Caco-2 (cell line): ENCODE results near the gene HYAL1. TPM values are rescaled to one million over a fixed set of nuclear protein-coding genes. Genes with fewer than 3 reads are reported as not detected.

Source experiments
- BruUV-seq: library from RNA; stranded (reverse); fragments of 400-500 nt; replicated peaks from 2 replicates; lab custom pipeline; 2021; lab: Mats Ljungman, UMichigan
- CTCF ChIA-PET: fragments of 300-600 bp; sonication (Branson Sonifier 250); formaldehyde crosslinking; loops from one replicate; lab custom pipeline; 2022; ENCODE audit warnings: antibody characterized with exemption; lab: Charles Lee
- POLR2A ChIA-PET: fragments of 300-600 bp; sonication (Branson Sonifier 250); formaldehyde crosslinking; loops from one replicate; lab custom pipeline; 2022; ENCODE audit warnings: antibody characterized with exemption; lab: Charles Lee
- DNase-seq, 2 experiments: peaks; one replicate each; pipeline versions ENCODE4 v3.0.0 to v3.0.0-alpha.2; 2020 to 2022
- H3K27me3 ChIP-seq: replicated peaks from 2 replicates; pipeline ENCODE4 v1.6.0; 2011; ENCODE audit warnings: low read length; ENCODE audit not compliant: control insufficient read depth, insufficient read depth
- H3K36me3 ChIP-seq: 2 replicates; pipeline ENCODE4 v1.5.1; 2011; ENCODE audit warnings: low read length; ENCODE audit not compliant: control insufficient read depth, insufficient read depth
- H3K4me1 ChIP-seq: fragments of 250-450 bp; sonication (Bioruptor Pico); 2 replicates; pipeline ENCODE4 v1.5.1; 2020; ENCODE audit warnings: mild to moderate bottlenecking
- H3K4me3 ChIP-seq: 2 replicates; pipeline ENCODE4 v1.5.1; 2011; ENCODE audit warnings: low read depth, mild to moderate bottlenecking, control low read depth, low read length
- H3K9me3 ChIP-seq: fragments of 250-450 bp; sonication (Bioruptor Pico); 2 replicates; pipeline ENCODE4 v1.5.1; 2020; ENCODE audit warnings: mild to moderate bottlenecking, moderate library complexity
- H3K27ac Mint-ChIP-seq: one replicate; pipeline ENCODE4 v1.8.0; 2022; ENCODE audit warnings: mixed read lengths; ENCODE audit not compliant: unreplicated experiment
- H3K27me3 Mint-ChIP-seq: one replicate; pipeline ENCODE4 v1.8.0; 2022; ENCODE audit warnings: mixed read lengths; ENCODE audit not compliant: insufficient read depth, unreplicated experiment
- H3K36me3 Mint-ChIP-seq: one replicate; pipeline ENCODE4 v1.8.0; 2022; ENCODE audit warnings: mild to moderate bottlenecking, mixed read lengths; ENCODE audit not compliant: insufficient read depth, unreplicated experiment
- H3K4me1 Mint-ChIP-seq: one replicate; pipeline ENCODE4 v1.8.0; 2022; ENCODE audit warnings: low read depth, mixed read lengths; ENCODE audit not compliant: unreplicated experiment
- H3K4me3 Mint-ChIP-seq: one replicate; pipeline ENCODE4 v1.8.0; 2022; ENCODE audit warnings: mild to moderate bottlenecking, moderate library complexity, mixed read lengths; ENCODE audit not compliant: unreplicated experiment
- H3K9me3 Mint-ChIP-seq: one replicate; pipeline ENCODE4 v1.8.0; 2022; ENCODE audit warnings: mixed read lengths; ENCODE audit not compliant: unreplicated experiment
- intact Hi-C: fragments of 100-400 bp; cut with micrococcal nuclease; formaldehyde crosslinking; loops from one replicate; pipeline ENCODE4 v1.10.0; 2022; ENCODE audit not compliant: unreplicated experiment
- total RNA-seq: library from RNA; stranded (reverse); gene quantifications from 2 replicates; pipeline ENCODE4 v1.2.3, GENCODE V29; 2022
- TF ChIP-seq, protein P1 (sequence below), 2 experiments: fragments of 200-600 bp in 1 of 2; IDR thresholded peaks; 1 replicate in 1 of 2; 2 replicates in 1 of 2; pipeline versions ENCODE4 v1.5.1 to v1.8.0; 2011 to 2022; ENCODE audit warnings: antibody characterized with exemption in 1 of 2, control low read depth in 1 of 2, inconsistent platforms in 1 of 2, low read depth in 1 of 2, low read length in 1 of 2, mild to moderate bottlenecking in 1 of 2, moderate library complexity in 1 of 2; ENCODE audit not compliant: insufficient read depth in 1 of 2, severe bottlenecking in 1 of 2, unreplicated experiment in 1 of 2

The HYAL1 gene
- total RNA-seq, 1 experiment from 2014 or later = 2.3 TPM

DNA sequence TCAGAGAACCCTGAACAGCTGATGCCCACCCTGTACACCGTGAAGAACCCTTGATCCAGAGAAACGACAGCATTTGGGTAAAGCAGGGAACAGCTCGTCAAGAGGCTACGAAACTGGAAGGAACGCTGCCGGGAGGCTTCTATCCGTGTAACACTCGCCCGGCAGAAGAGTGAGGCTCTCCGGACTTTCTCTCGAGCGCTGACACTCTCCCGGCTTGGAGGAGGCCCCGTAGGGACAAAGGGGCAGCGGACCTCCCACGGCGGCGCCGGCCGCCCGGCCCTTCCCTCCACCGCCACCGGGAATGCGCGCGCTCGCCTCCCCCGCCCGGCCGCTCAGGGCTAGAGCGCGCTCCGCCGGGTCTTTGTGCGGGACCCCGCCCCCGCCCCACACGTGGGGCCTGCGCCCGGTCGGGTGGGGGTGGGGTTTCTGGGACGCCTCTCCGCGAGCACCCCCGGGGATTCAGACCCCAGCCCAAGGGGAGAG, 17.5 kb upstream of the HYAL1 start:
- Histone ChIP-seq H3K4me1 (peaks cover 34% of the 10 kb centered on the region), H3K9me3 (no peaks in the 10 kb centered on the region)

DNA sequence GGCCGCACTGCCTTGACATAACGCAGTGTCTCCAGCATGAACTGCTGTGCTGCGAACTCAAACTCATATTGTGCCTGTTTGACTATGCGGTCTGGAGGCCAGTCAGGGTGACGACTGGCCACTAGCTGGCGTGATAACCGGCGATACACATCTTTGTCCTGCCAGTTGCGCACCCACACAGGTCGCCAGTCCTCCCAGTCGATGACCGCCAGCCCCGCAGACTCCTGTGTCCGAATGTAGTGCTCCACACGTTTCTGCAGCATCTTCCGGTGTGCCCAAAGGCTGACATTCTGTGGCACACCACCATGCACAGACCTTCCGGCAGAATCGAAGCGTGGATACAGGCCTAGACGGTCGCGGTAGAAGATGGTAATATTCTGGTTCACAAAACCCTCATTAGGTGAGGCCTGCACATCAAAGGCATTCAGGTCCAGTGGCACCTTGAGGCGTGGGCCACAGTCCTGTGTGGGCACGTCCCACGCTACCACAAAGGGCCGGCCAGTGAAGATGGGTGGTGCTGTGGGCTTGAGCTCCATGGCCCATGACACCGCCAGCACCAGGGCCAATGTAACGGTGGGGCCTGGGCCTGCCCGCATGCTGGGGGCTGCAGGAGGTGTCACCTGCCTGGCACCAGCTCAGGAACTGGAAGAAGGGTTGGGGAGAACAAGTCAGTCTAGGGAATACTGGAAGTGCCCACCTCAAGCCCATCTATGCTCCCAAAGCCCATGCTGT, 16.7 kb upstream of the HYAL1 start:
- Mint-ChIP-seq H3K9me3 (no peaks in the 10 kb centered on the region), H3K4me3 (peak overlapping the region; percentile 81), H3K4me1 (peaks cover 15% of the 10 kb centered on the region), H3K27me3 (no peaks in the 10 kb centered on the region), H3K27ac (no peak overlapping the region), H3K36me3 (peaks cover 41% of the 10 kb centered on the region)
- Histone ChIP-seq H3K27me3 (no peaks in the 10 kb centered on the region), H3K4me3 (peak overlapping the region; percentile 58), H3K4me1 (peaks cover 34% of the 10 kb centered on the region), H3K36me3 (peaks cover 4% of the 10 kb centered on the region), H3K9me3 (no peaks in the 10 kb centered on the region)
- CTCF ChIA-PET = interaction anchor here (0.5 to 1.4 kb wide), 2 partner anchors 8 to 17 kb away, joined by 3 read pairs; no protein-coding TSS in a partner anchor
- no TSS peak for BruUV-seq
- no peak for DNase-seq
- TF ChIP-seq, protein P1, sequence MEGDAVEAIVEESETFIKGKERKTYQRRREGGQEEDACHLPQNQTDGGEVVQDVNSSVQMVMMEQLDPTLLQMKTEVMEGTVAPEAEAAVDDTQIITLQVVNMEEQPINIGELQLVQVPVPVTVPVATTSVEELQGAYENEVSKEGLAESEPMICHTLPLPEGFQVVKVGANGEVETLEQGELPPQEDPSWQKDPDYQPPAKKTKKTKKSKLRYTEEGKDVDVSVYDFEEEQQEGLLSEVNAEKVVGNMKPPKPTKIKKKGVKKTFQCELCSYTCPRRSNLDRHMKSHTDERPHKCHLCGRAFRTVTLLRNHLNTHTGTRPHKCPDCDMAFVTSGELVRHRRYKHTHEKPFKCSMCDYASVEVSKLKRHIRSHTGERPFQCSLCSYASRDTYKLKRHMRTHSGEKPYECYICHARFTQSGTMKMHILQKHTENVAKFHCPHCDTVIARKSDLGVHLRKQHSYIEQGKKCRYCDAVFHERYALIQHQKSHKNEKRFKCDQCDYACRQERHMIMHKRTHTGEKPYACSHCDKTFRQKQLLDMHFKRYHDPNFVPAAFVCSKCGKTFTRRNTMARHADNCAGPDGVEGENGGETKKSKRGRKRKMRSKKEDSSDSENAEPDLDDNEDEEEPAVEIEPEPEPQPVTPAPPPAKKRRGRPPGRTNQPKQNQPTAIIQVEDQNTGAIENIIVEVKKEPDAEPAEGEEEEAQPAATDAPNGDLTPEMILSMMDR (IDR thresholded peaks at IDR 0.05; ENCODE audit: insufficient read depth in 1 of 2, low read depth in 1 of 2, low read length in 1 of 2, severe bottlenecking in 1 of 2, unreplicated experiment in 1 of 2) = no peak
- intact Hi-C loops = no loop called here
- POLR2A ChIA-PET = interaction anchor here (1.1 kb wide), 1 partner anchor 20 kb away, joined by 8 read pairs; the partner anchor contains the start of genes HYAL3 and NAA80

More for the DNA sequence above, 17.5 kb upstream of the HYAL1 start:
- peaks cover 4% of the 10 kb centered on the region for H3K36me3 ChIP-seq
- peak; percentile 81 to 89 for DNase-seq
- BruUV-seq = no TSS peak
- CTCF ChIA-PET = interaction anchor here (0.5 to 1.4 kb wide), 11 partner anchors 10 to 1721 kb away, joined by 3 to 27 read pairs (median 6); partner anchors contain the start of genes CYB561D2, GNAI2, HYAL3 and NAA80
- TF ChIP-seq, protein P1 (IDR thresholded peaks at IDR 0.05; ENCODE audit: insufficient read depth in 1 of 2, low read depth in 1 of 2, low read length in 1 of 2, severe bottlenecking in 1 of 2, unreplicated experiment in 1 of 2) = no peak
- peak overlapping the region; percentile 96 for H3K27ac Mint-ChIP-seq
- no peaks in the 10 kb centered on the region for H3K9me3 Mint-ChIP-seq
- POLR2A ChIA-PET = interaction anchor here (0.6 to 1.4 kb wide), 4 partner anchors 16 to 380 kb away, joined by 7 to 12 read pairs (median 8); partner anchors contain the start of genes HYAL3 and NAA80
- H3K27me3 ChIP-seq = no peaks in the 10 kb centered on the region
- peaks cover 10% of the 10 kb centered on the region for H3K4me1 Mint-ChIP-seq
- intact Hi-C loops = loop anchor here (1.0 kb wide), 1 partner anchor 22 kb away; the partner anchor contains the start of genes HYAL3 and NAA80
- peak overlapping the region; percentile 58 for H3K4me3 ChIP-seq
- no peaks in the 10 kb centered on the region for H3K27me3 Mint-ChIP-seq
- peaks cover 41% of the 10 kb centered on the region for H3K36me3 Mint-ChIP-seq
- peak overlapping the region; percentile 81 for H3K4me3 Mint-ChIP-seq

DNA sequence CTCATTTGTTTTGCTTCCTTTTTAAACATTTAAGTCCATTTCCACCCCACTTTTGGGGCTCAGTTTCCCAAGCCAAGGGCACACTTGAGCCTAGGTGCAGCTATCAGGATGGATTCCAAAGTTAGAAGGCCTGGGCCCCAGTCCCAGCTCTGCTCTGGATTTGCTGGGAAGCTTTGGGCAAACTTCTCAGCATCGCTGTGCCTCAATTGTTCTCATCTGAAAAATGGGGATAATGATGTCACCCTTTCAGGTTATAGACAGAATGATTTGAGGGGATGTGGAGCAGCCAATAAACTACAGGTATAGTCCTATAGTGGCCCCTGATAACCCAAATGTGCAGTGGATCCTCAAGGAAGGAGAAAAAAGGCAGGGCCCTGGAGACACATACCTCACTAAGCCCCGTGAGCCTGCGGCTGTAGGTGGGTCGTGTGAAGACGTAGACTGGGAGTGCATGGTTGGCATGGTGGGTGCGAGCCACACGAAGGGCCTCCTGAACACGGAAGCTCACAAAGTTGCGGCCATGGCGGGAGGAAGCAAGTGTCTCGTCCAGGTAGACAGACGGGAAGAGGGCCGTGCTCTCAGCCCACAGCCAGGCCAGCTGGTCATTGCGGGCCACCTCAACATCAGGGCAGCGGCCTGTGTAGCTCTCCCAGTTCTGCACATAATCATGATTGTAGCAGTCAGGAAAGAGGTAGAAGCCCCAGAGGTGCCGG, 16.0 kb upstream of the HYAL1 start:
- intact Hi-C loops = no loop called here
- Histone ChIP-seq H3K4me3 (no peak overlapping the region), H3K4me1 (peaks cover 31% of the 10 kb centered on the region), H3K27me3 (no peaks in the 10 kb centered on the region), H3K9me3 (no peaks in the 10 kb centered on the region), H3K36me3 (peaks cover 4% of the 10 kb centered on the region)
- DNase-seq = no peak
- Mint-ChIP-seq H3K4me1 (peaks cover 17% of the 10 kb centered on the region), H3K4me3 (peak overlapping the region; percentile 62), H3K27ac (no peak overlapping the region), H3K27me3 (no peaks in the 10 kb centered on the region), H3K9me3 (no peaks in the 10 kb centered on the region), H3K36me3 (peaks cover 44% of the 10 kb centered on the region)
- POLR2A ChIA-PET = no interaction called here
- no TSS peak for BruUV-seq
- CTCF ChIA-PET = interaction anchor here (1.4 kb wide), 1 partner anchor 18 kb away, joined by 3 read pairs; no protein-coding TSS in a partner anchor
- TF ChIP-seq, protein P1 (IDR thresholded peaks at IDR 0.05; ENCODE audit: insufficient read depth in 1 of 2, low read depth in 1 of 2, low read length in 1 of 2, severe bottlenecking in 1 of 2, unreplicated experiment in 1 of 2) = no peak
